ENCODE results near the gene CD74. TPM values are rescaled to one million over a fixed set of nuclear protein-coding genes. Genes with fewer than 3 reads are reported as not detected.
A peak's percentile ranks its signal among the peaks of the same experiment; 100 is the strongest.

The CD74 gene
- total and polyA plus RNA-seq, 2 of the 8 experiments (the other 6 are each of a cell fraction or from before 2014, with no cell fraction given) = 45.9 to 61.0 TPM

DNA sequence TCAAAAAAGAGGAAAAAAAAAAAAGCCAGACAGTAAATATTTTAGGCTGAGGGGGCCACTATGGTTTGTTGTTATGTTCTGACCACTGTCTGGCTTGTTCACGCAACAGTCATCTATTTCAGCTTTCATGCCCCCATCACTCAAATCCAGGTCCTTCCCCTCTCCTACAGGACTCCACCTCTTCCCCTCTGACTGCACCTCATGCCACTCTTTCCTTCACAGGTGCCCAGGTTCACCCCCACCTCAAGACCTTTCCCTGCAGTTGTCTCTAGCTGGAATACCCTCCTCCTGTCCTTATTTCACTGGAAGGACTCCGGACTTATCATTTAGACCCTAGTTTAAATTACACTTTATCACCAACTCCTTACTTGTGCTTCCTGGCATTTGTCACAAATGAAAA, 33.4 kb upstream of the CD74 start:
- FAIRE-seq (no peak), DNase-seq (ENCODE audit: low read depth in 1 of 2, low spot score in 2 of 2) (no peak)
- Histone ChIP-seq H4K8ac (ENCODE audit: extremely low read depth, insufficient read depth, low read length) (no peak overlapping the region), H2AFZ (ENCODE audit: low read length) (no peak overlapping the region), H3K4me1 (replicated peaks in 1 of 4; ENCODE audit: control insufficient read depth in 3 of 4, insufficient read depth in 4 of 4, low read length in 3 of 4) (peaks cover 1 to 12% (median 7%) of the 10 kb centered on the region in 4 experiments), H3K23ac (ENCODE audit: insufficient read length) (no peak overlapping the region), H3K79me1 (ENCODE audit: low read depth, low read length) (peaks cover 4% of the 10 kb centered on the region), H3K4ac (replicated peaks; ENCODE audit: insufficient read length, low read depth, low read length) (no peak overlapping the region), H3K27ac (ENCODE audit: low read depth, low read length) (no peak overlapping the region), H3K18ac (ENCODE audit: extremely low read depth, low read length) (no peak overlapping the region), H2BK12ac (ENCODE audit: low read depth, low read length) (no peak overlapping the region), H4K20me1 (replicated peaks in 1 of 2; ENCODE audit: control insufficient read depth in 1 of 2, insufficient read depth in 2 of 2, low read length in 2 of 2) (peaks cover 19 to 31% of the 10 kb centered on the region in 2 experiments), H3K14ac (ENCODE audit: insufficient read length) (no peak overlapping the region), H3K9ac (replicated peaks in 1 of 4; ENCODE audit: extremely low read depth in 1 of 4, low read depth in 3 of 4, low read length in 3 of 4) (no peak overlapping the region; a peak in 1 of 7 replicates), H3K23me2 (ENCODE audit: low read depth, low read length) (peaks cover 12% of the 10 kb centered on the region), H3K4me3 (ENCODE audit: extremely low read depth in 1 of 4, insufficient read depth in 2 of 4, low read depth in 3 of 4, low read length in 4 of 4) (no peak overlapping the region), H3K27me3 (replicated peaks in 1 of 4; ENCODE audit: control insufficient read depth in 3 of 4, extremely low read depth in 1 of 4, insufficient read depth in 3 of 4, low read length in 3 of 4) (no peaks in the 10 kb centered on the region), H2BK15ac (ENCODE audit: low read length) (no peak overlapping the region), H4K5ac (ENCODE audit: insufficient read length, low read depth, low read length) (no peak overlapping the region), H3K79me2 (ENCODE audit: control insufficient read depth in 1 of 2, insufficient read depth in 2 of 2, low read length in 2 of 2) (peaks cover 14 to 35% of the 10 kb centered on the region in 2 experiments), H3K9me3 (ENCODE audit: insufficient read depth in 2 of 2, low read depth in 1 of 2, low read length in 1 of 2) (no peaks in the 10 kb centered on the region), H3K4me2 (ENCODE audit: insufficient read depth in 1 of 2, low read depth in 2 of 2, low read length in 2 of 2) (no peak overlapping the region), H3K56ac (replicated peaks; ENCODE audit: insufficient read length, low read depth, low read length) (no peak overlapping the region), H2AK5ac (ENCODE audit: low read depth, low read length) (no peak overlapping the region), H2BK5ac (ENCODE audit: low read depth, low read length) (no peak overlapping the region), H2BK120ac (replicated peaks; ENCODE audit: low read depth, low read length) (no peak overlapping the region), H4K91ac (replicated peaks; ENCODE audit: insufficient read length, low read length) (no peak overlapping the region), H2BK20ac (ENCODE audit: low read length) (no peak overlapping the region), H3K36me3 (ENCODE audit: control insufficient read depth in 2 of 4, insufficient read depth in 4 of 4, low read length in 3 of 4) (peaks cover 44 to 59% (median 51%) of the 10 kb centered on the region in 4 experiments)
- ChIA-PET POLR2A (ENCODE audit: partially characterized antibody) (interaction anchor here (0.6 to 7.7 kb wide), 32 partner anchors 11 to 254 kb away, joined by 3 to 51 read pairs (median 4); partner anchors contain the start of genes RBM22 and TCOF1), CTCF (ENCODE audit: partially characterized antibody) (interaction anchor here (0.6 to 3.1 kb wide), 10 partner anchors 10 to 253 kb away, joined by 3 to 17 read pairs (median 4); no protein-coding TSS in a partner anchor)
- TF ChIP-seq POLR2A (IDR thresholded peaks at IDR 0.05; ENCODE audit: control extremely low read depth in 1 of 2, low read depth in 2 of 2, low read length in 2 of 2) = peak in 1 of 2 experiments; percentile 43; a peak in 2 of 3 replicates
- TF ChIP-seq POLR2AphosphoS5 (IDR thresholded peaks at IDR 0.05; ENCODE audit: low read depth, low read length) = 0 out of 2 replicates have a peak, but pooled peaks have one; percentile 34
- TF ChIP-seq SIX5 (IDR thresholded peaks at IDR 0.05; ENCODE audit: low read depth, low read length) = no peak
- TF ChIP-seq KDM1A (IDR thresholded peaks at IDR 0.05; ENCODE audit: borderline replicate concordance, low read length) = no peak
- no peak for TF ChIP-seq RNF2 (IDR thresholded peaks at IDR 0.05; ENCODE audit: borderline replicate concordance, low read depth, low read length, missing control alignments, poor library complexity, severe bottlenecking)
- 100% methylated on average over 2 of the region's 2 CpGs; no CpG with 5 or more reads in 1 of the 2 experiments for WGBS, 2 experiments (ENCODE audit: extremely low coverage in 1 of 2, insufficient coverage in 1 of 2, insufficient read length in 1 of 2, insufficient replicate concordance in 2 of 2, low coverage in 1 of 2, low lambda C conversion rate in 2 of 2, missing lambda C conversion rate in 1 of 2)
